Astrocyte (in vitro differentiated cells and primary cell): ENCODE results near the gene PLCH2. TPM values are rescaled to one million over a fixed set of nuclear protein-coding genes. Genes with fewer than 3 reads are reported as not detected.

ENCODE experiments used
- DNase-seq: peaks from one replicate; pipeline ENCODE4 v3.0.0-alpha.2; 2010; ENCODE audit warnings: low read depth
- FAIRE-seq: peaks from 2 replicates; lab custom pipeline; 2011; peaks lifted over from hg19 to GRCh38; lab: Jason Lieb, UNC
- H2AFZ ChIP-seq: 2 replicates; pipeline ENCODE4 v1.6.0; 2012; ENCODE audit warnings: low read depth, low read length, inconsistent platforms
- H3K27ac ChIP-seq: 2 replicates; pipeline ENCODE4 v1.5.1; 2011; ENCODE audit warnings: low read depth, low read length, inconsistent platforms
- H3K27me3 ChIP-seq: 2 replicates; pipeline ENCODE4 v1.6.0; 2011; ENCODE audit warnings: low read length, inconsistent platforms; ENCODE audit not compliant: insufficient read depth
- H3K36me3 ChIP-seq: 2 replicates; pipeline ENCODE4 v1.5.1; 2011; ENCODE audit warnings: low read length, inconsistent platforms; ENCODE audit not compliant: insufficient read depth
- H3K4me1 ChIP-seq: 2 replicates; pipeline ENCODE4 v1.5.1; 2011; ENCODE audit warnings: low read length, inconsistent platforms; ENCODE audit not compliant: insufficient read depth
- H3K4me2 ChIP-seq: 2 replicates; pipeline ENCODE4 v1.6.0; 2012; ENCODE audit warnings: low read length, inconsistent platforms
- H3K4me3 ChIP-seq: 2 replicates; pipeline ENCODE4 v1.5.1; 2011; ENCODE audit warnings: low read depth, mild to moderate bottlenecking, low read length, inconsistent platforms; ENCODE audit not compliant: insufficient read depth
- H3K79me2 ChIP-seq: 2 replicates; pipeline ENCODE4 v1.6.0; 2012; ENCODE audit warnings: mild to moderate bottlenecking, low read length, inconsistent platforms; ENCODE audit not compliant: insufficient read depth
- H3K9ac ChIP-seq: 2 replicates; pipeline ENCODE4 v1.6.0; 2012; ENCODE audit warnings: mild to moderate bottlenecking, low read length, inconsistent platforms
- H3K9me3 ChIP-seq: 2 replicates; pipeline ENCODE4 v1.5.1; 2012; ENCODE audit warnings: low read depth, mild to moderate bottlenecking, low read length, inconsistent platforms; ENCODE audit not compliant: insufficient read depth
- H4K20me1 ChIP-seq: 2 replicates; pipeline ENCODE4 v1.6.0; 2012; ENCODE audit warnings: low read length, inconsistent platforms; ENCODE audit not compliant: insufficient read depth
- H3K27ac Mint-ChIP-seq: one replicate; pipeline ENCODE4 v1.8.0; 2021; ENCODE audit warnings: mild to moderate bottlenecking, mixed read lengths; ENCODE audit not compliant: unreplicated experiment
- H3K27me3 Mint-ChIP-seq: one replicate; pipeline ENCODE4 v1.8.0; 2021; ENCODE audit warnings: low read depth, mixed read lengths; ENCODE audit not compliant: unreplicated experiment
- H3K36me3 Mint-ChIP-seq: one replicate; pipeline ENCODE4 v1.8.0; 2021; ENCODE audit warnings: low read depth, mixed read lengths; ENCODE audit not compliant: unreplicated experiment
- H3K4me1 Mint-ChIP-seq: one replicate; pipeline ENCODE4 v1.8.0; 2021; ENCODE audit warnings: low read depth, mixed read lengths; ENCODE audit not compliant: unreplicated experiment
- H3K4me3 Mint-ChIP-seq: one replicate; pipeline ENCODE4 v1.8.0; 2021; ENCODE audit warnings: mild to moderate bottlenecking, moderate library complexity, mixed read lengths; ENCODE audit not compliant: unreplicated experiment
- H3K9me3 Mint-ChIP-seq: one replicate; pipeline ENCODE4 v1.8.0; 2021; ENCODE audit warnings: mild to moderate bottlenecking, mixed read lengths; ENCODE audit not compliant: unreplicated experiment
- EZH2 ChIP-seq: IDR thresholded peaks from 2 replicates; pipeline ENCODE4 v1.6.1; 2012; ENCODE audit warnings: mild to moderate bottlenecking, low read length, inconsistent platforms; ENCODE audit not compliant: insufficient read depth
- total RNA-seq: library from RNA; stranded (reverse); gene quantifications from 2 replicates; pipeline ENCODE4 v1.2.1, GENCODE V29; 2021
- TF ChIP-seq, protein P1 (sequence below): IDR thresholded peaks from 2 replicates; pipeline ENCODE4 v1.5.1; 2011; ENCODE audit warnings: low read depth, mild to moderate bottlenecking, inconsistent platforms, low read length, moderate library complexity; ENCODE audit not compliant: insufficient read depth

The PLCH2 gene
- total RNA-seq, 1 donor from 2014 or later, result 2.0 TPM

DNA sequence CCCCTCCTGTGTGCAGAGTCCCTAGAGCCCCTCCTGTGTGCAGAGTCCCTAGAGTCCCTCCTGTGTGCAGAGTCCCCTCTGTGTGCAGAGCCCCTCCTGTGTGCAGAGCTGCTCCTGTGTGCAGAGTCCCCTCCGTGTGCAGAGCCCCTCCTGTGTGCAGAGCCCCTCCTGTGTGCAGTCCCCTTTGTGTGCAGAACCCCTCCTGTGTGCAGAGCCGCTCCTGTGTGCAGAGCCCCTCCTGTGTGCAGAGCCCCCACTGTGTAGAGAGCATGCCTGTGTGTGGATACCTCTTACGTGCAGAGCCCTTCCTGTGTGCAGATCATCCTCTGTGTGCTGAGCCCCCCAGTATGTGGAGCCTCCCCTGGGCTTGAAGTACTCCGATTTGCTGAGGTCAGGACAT lies 62.3 kb downstream of the PLCH2 start:
- Histone ChIP-seq H3K4me2 (no peak overlapping the region), H3K4me1 (peaks cover 28% of the 10 kb centered on the region), H4K20me1 (no peaks in the 10 kb centered on the region), H2AFZ (no peak overlapping the region), H3K9ac (no peak overlapping the region), H3K9me3 (no peaks in the 10 kb centered on the region), H3K27me3 (peaks cover 2% of the 10 kb centered on the region), H3K36me3 (no peaks in the 10 kb centered on the region), H3K4me3 (no peak overlapping the region), H3K79me2 (no peaks in the 10 kb centered on the region), H3K27ac (no peak overlapping the region)
- H3K27me3 Mint-ChIP-seq, result peaks cover 30% of the 10 kb centered on the region
- no peak overlapping the region for H3K27ac Mint-ChIP-seq
- H3K4me1 Mint-ChIP-seq, result peaks cover 10% of the 10 kb centered on the region
- no peaks in the 10 kb centered on the region for H3K36me3 Mint-ChIP-seq
- no peak for TF ChIP-seq EZH2
- TF ChIP-seq, protein P1, sequence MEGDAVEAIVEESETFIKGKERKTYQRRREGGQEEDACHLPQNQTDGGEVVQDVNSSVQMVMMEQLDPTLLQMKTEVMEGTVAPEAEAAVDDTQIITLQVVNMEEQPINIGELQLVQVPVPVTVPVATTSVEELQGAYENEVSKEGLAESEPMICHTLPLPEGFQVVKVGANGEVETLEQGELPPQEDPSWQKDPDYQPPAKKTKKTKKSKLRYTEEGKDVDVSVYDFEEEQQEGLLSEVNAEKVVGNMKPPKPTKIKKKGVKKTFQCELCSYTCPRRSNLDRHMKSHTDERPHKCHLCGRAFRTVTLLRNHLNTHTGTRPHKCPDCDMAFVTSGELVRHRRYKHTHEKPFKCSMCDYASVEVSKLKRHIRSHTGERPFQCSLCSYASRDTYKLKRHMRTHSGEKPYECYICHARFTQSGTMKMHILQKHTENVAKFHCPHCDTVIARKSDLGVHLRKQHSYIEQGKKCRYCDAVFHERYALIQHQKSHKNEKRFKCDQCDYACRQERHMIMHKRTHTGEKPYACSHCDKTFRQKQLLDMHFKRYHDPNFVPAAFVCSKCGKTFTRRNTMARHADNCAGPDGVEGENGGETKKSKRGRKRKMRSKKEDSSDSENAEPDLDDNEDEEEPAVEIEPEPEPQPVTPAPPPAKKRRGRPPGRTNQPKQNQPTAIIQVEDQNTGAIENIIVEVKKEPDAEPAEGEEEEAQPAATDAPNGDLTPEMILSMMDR, result no peak
- no peak overlapping the region for H3K4me3 Mint-ChIP-seq
- H3K9me3 Mint-ChIP-seq, result no peaks in the 10 kb centered on the region
- DNase-seq (no peak), FAIRE-seq (no peak)

DNA sequence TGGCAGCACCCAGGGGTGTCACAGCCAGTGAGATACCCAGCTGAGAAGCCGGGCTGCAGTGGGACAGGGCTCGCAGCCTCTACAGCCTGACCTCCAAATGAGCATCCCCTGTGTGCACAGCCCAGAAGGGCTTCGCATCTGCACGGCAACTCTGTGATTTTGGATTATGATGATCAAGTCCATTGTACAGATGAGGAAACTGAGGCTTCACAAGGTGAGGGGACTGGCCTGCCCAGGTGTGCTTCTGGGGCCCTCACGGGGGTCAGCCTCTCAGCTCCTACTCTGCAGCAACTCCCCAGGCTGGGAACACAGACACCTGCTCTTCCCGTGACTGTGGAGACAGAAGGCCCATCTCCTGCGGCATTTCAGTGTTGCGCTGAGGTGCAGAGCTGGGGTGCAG lies 62.8 kb downstream of the PLCH2 start:
- Histone ChIP-seq H3K9me3 (no peaks in the 10 kb centered on the region), H3K27me3 (peaks cover 2% of the 10 kb centered on the region), H3K79me2 (no peaks in the 10 kb centered on the region), H3K4me1 (peaks cover 29% of the 10 kb centered on the region), H3K27ac (no peak overlapping the region), H4K20me1 (no peaks in the 10 kb centered on the region), H3K9ac (no peak overlapping the region), H3K36me3 (no peaks in the 10 kb centered on the region), H3K4me2 (no peak overlapping the region), H2AFZ (no peak overlapping the region), H3K4me3 (no peak overlapping the region)
- peaks cover 28% of the 10 kb centered on the region for H3K27me3 Mint-ChIP-seq
- TF ChIP-seq, protein P1, result no peak
- TF ChIP-seq EZH2, result no peak
- DNase-seq (no peak), FAIRE-seq (no peak)
- no peaks in the 10 kb centered on the region for H3K9me3 Mint-ChIP-seq
- no peak overlapping the region for H3K4me3 Mint-ChIP-seq
- H3K36me3 Mint-ChIP-seq, result no peaks in the 10 kb centered on the region
- H3K27ac Mint-ChIP-seq, result no peak overlapping the region
- peaks cover 10% of the 10 kb centered on the region for H3K4me1 Mint-ChIP-seq

DNA sequence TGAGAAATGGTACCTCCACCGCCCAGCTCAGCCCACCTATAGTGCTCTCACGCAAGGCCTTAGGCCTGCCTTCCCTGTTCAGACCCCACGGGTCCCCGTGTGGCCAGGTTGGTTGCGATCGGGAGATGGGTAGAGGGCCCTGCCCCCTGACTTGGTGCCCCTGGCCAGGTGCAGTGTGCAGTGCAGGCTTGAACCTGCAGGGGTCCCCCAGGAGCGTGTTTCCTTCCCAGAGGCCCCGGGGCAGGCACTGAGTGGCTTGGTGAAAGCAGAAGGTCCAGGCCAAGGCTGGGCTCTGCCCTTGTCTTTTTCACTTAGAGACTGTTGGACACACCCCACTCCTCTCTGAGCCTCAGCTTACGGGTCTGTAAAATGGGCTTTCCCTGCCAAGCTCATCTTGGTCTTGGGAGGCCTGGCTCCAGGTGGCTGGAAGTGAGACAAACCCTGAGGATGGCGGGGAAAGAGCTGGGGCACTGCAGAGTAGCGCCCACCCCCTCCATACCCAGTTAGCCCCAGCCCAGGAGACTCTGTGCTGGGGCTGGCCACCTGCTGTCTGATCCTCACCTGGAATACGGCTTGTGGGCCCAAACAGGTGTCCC lies 63.3 kb downstream of the PLCH2 start:
- no peak overlapping the region for H3K4me3 Mint-ChIP-seq
- TF ChIP-seq, protein P1, result no peak
- TF ChIP-seq EZH2, result no peak
- no peak overlapping the region for H2AFZ ChIP-seq

More for the DNA sequence above, 63.3 kb downstream of the PLCH2 start:
- no peaks in the 10 kb centered on the region for H3K79me2 ChIP-seq
- no peaks in the 10 kb centered on the region for H3K9me3 ChIP-seq
- H4K20me1 ChIP-seq, result no peaks in the 10 kb centered on the region
- DNase-seq (no peak), FAIRE-seq (no peak)
- Mint-ChIP-seq H3K9me3 (no peaks in the 10 kb centered on the region), H3K36me3 (no peaks in the 10 kb centered on the region), H3K27ac (no peak overlapping the region), H3K27me3 (peaks cover 25% of the 10 kb centered on the region), H3K4me1 (peaks cover 7% of the 10 kb centered on the region)
- peaks cover 26% of the 10 kb centered on the region for H3K4me1 ChIP-seq
- no peak overlapping the region for H3K27ac ChIP-seq
- no peaks in the 10 kb centered on the region for H3K36me3 ChIP-seq
- no peak overlapping the region for H3K4me2 ChIP-seq
- H3K27me3 ChIP-seq, result peaks cover 2% of the 10 kb centered on the region
- H3K9ac ChIP-seq, result no peak overlapping the region
- H3K4me3 ChIP-seq, result no peak overlapping the region
